Neural progenitor cell (in vitro differentiated cells): ENCODE data around the gene MAP3K4.

Experiments used
- CTCF ChIP-seq: fragments of 200-600 bp; sonication (generic); IDR thresholded peaks from 2 replicates; pipeline ENCODE4 v1.5.1; 2017; ENCODE audit warnings: antibody characterized with exemption, mild to moderate bottlenecking
- EZH2 ChIP-seq: fragments of 200-600 bp; sonication (generic); IDR thresholded peaks from 2 replicates; pipeline ENCODE4 v1.6.1; 2017; ENCODE audit warnings: antibody characterized with exemption, mild to moderate bottlenecking, moderate library complexity

- TF ChIP-seq CTCF, result no peak
- no peak for TF ChIP-seq EZH2
Observed at GRCh38 chr6:161151660-161152526, 160.3 kb downstream of the MAP3K4 start.
